DND-41 (cell line): ENCODE data around the gene TNS3.

Experiments used
- CTCF ChIP-seq: IDR thresholded peaks from 2 replicates; pipeline ENCODE4 v1.5.1; 2012; ENCODE audit warnings: borderline replicate concordance, low read length, moderate library complexity, mild to moderate bottlenecking; ENCODE audit not compliant: poor library complexity, severe bottlenecking; ENCODE audit errors: extremely low read depth
- EZH2 ChIP-seq: IDR thresholded peaks from 3 replicates; pipeline ENCODE4 v1.6.1; 2012; ENCODE audit warnings: borderline replicate concordance, low read depth, mild to moderate bottlenecking, moderate library complexity, low read length, inconsistent platforms; ENCODE audit not compliant: severe bottlenecking

GRCh38 chr7:47451851-47452205, 130.1 kb downstream of the TNS3 start:
- TF ChIP-seq CTCF (no peak), EZH2 (no peak)
